HEK293 (cell line): ENCODE measurements around the gene N4BP2L2.

Source experiments
- CTCF ChIA-PET: fragments of 350-600 bp; formaldehyde crosslinking; extraction: SDS; loops from one replicate; lab custom pipeline; 2021; ENCODE audit warnings: antibody characterized with exemption; lab: Yijun Ruan, JAX
- POLR2A ChIA-PET: fragments of 300-600 bp; formaldehyde crosslinking; extraction: SDS; loops from one replicate; lab custom pipeline; 2020; ENCODE audit warnings: antibody characterized with exemption, inconsistent platforms; lab: Yijun Ruan, JAX
- H3K27ac ChIP-seq: fragments of 200-500 bp; sonication (Bioruptor generic); 2 replicates; pipeline ENCODE4 v1.5.1; 2014; ENCODE audit warnings: low read depth, low read length, control low read depth, inconsistent platforms; ENCODE audit errors: extremely low read depth
- H3K36me3 ChIP-seq, 2 experiments: fragments of 200-500 bp in 1 of 2; sonication (Bioruptor generic) in 1 of 2; 1 replicate in 1 of 2; 2 replicates in 1 of 2; pipeline ENCODE4 v1.5.1; 2014 to 2017; ENCODE audit warnings: inconsistent platforms in 2 of 2, low read length in 2 of 2; ENCODE audit not compliant: control insufficient read depth in 2 of 2, insufficient read depth in 1 of 2
- H3K4me1 ChIP-seq: fragments of 200-500 bp; sonication (Bioruptor generic); 2 replicates; pipeline ENCODE4 v1.5.1; 2014; ENCODE audit warnings: mild to moderate bottlenecking, low read length, inconsistent platforms; ENCODE audit not compliant: control insufficient read depth, insufficient read depth
- H3K4me3 ChIP-seq: 2 replicates; pipeline ENCODE4 v1.5.1; 2011; ENCODE audit warnings: low read depth, mild to moderate bottlenecking, control low read depth, low read length, moderate library complexity
- H3K9me3 ChIP-seq: fragments of 200-500 bp; sonication (Bioruptor generic); 2 replicates; pipeline ENCODE4 v1.5.1; 2014; ENCODE audit warnings: low read depth, low read length, inconsistent platforms; ENCODE audit not compliant: control insufficient read depth, insufficient read depth
- GFI1B ChIP-seq: fragments of 450-650 bp; formaldehyde crosslinking; IDR thresholded peaks from 2 replicates; pipeline ENCODE4 v1.5.1; 2016; ENCODE audit warnings: missing biosample characterization, missing genetic modification characterization
- HOXD13 ChIP-seq: sonication (generic); formaldehyde crosslinking; IDR thresholded peaks from 2 replicates; pipeline ENCODE4 v1.8.0; 2022; ENCODE audit warnings: missing genetic modification reagents, borderline replicate concordance
- KLF7 ChIP-seq: fragments of 450-650 bp; formaldehyde crosslinking; IDR thresholded peaks from 2 replicates; pipeline ENCODE4 v1.5.1; 2016; ENCODE audit warnings: missing biosample characterization, missing genetic modification characterization, borderline replicate concordance
- RBAK ChIP-seq: fragments of 450-650 bp; formaldehyde crosslinking; IDR thresholded peaks from 2 replicates; pipeline ENCODE4 v1.5.1; 2016; ENCODE audit warnings: missing biosample characterization, missing genetic modification characterization
- SCRT1 ChIP-seq: fragments of 450-650 bp; formaldehyde crosslinking; IDR thresholded peaks from 2 replicates; pipeline ENCODE4 v1.5.1; 2016; ENCODE audit warnings: missing biosample characterization, missing genetic modification characterization, borderline replicate concordance
- SCRT2 ChIP-seq: fragments of 450-650 bp; formaldehyde crosslinking; IDR thresholded peaks from 2 replicates; pipeline ENCODE4 v1.5.1; 2016; ENCODE audit warnings: missing biosample characterization, missing genetic modification characterization
- SETDB1 ChIP-seq: IDR thresholded peaks from one replicate; pipeline ENCODE4 v1.6.1; 2017; ENCODE audit warnings: mild to moderate bottlenecking, low read length, moderate library complexity, mixed read lengths; ENCODE audit not compliant: insufficient read length
- SP2 ChIP-seq: fragments of 450-650 bp; formaldehyde crosslinking; IDR thresholded peaks from 2 replicates; pipeline ENCODE4 v1.5.1; 2016; ENCODE audit warnings: missing biosample characterization, missing genetic modification characterization
- TRIM28 ChIP-seq: IDR thresholded peaks from 2 replicates; pipeline ENCODE4 v1.6.1; 2011; ENCODE audit warnings: low read length, control low read depth, borderline replicate concordance
- ZNF239 ChIP-seq: fragments of 450-650 bp; formaldehyde crosslinking; IDR thresholded peaks from 2 replicates; pipeline ENCODE4 v1.5.1; 2016; ENCODE audit warnings: missing biosample characterization, missing genetic modification characterization
- ZNF311 ChIP-seq: fragments of 450-650 bp; formaldehyde crosslinking; IDR thresholded peaks from 2 replicates; pipeline ENCODE4 v1.5.1; 2017; ENCODE audit warnings: missing biosample characterization, missing genetic modification characterization, borderline replicate concordance
- ZNF324 ChIP-seq: fragments of 450-650 bp; formaldehyde crosslinking; IDR thresholded peaks from 2 replicates; pipeline ENCODE4 v1.5.1; 2016; ENCODE audit warnings: missing biosample characterization, missing genetic modification characterization
- ZNF335 ChIP-seq: fragments of 450-650 bp; formaldehyde crosslinking; conservative IDR thresholded peaks from 2 replicates; pipeline ENCODE4 v1.5.1; 2016; ENCODE audit warnings: missing biosample characterization, missing genetic modification characterization
- ZNF473 ChIP-seq: fragments of 450-650 bp; formaldehyde crosslinking; IDR thresholded peaks from 2 replicates; pipeline ENCODE4 v1.5.1; 2017; ENCODE audit warnings: missing biosample characterization, missing genetic modification characterization
- ZNF501 ChIP-seq: fragments of 450-650 bp; formaldehyde crosslinking; IDR thresholded peaks from 2 replicates; pipeline ENCODE4 v1.5.1; 2016; ENCODE audit warnings: missing biosample characterization, missing genetic modification characterization
- ZNF623 ChIP-seq: fragments of 450-650 bp; formaldehyde crosslinking; IDR thresholded peaks from 2 replicates; pipeline ENCODE4 v1.5.1; 2016; ENCODE audit warnings: missing biosample characterization, missing genetic modification characterization
- ZSCAN23 ChIP-seq: fragments of 450-650 bp; formaldehyde crosslinking; IDR thresholded peaks from 2 replicates; pipeline ENCODE4 v1.5.1; 2016; ENCODE audit warnings: missing biosample characterization, missing genetic modification characterization
- TF ChIP-seq, protein P1 (sequence below): IDR thresholded peaks from 2 replicates; pipeline ENCODE4 v1.6.1; 2011; ENCODE audit warnings: mild to moderate bottlenecking, low read depth, low read length, borderline replicate concordance
- TF ChIP-seq, protein P2 (sequence below): fragments of 450-650 bp; formaldehyde crosslinking; IDR thresholded peaks from 2 replicates; pipeline ENCODE4 v1.5.1; 2016; ENCODE audit warnings: missing biosample characterization, missing genetic modification characterization, borderline replicate concordance
- TF ChIP-seq, protein P3 (sequence below): fragments of 450-650 bp; formaldehyde crosslinking; optimal IDR thresholded peaks from 2 replicates; pipeline ENCODE3; 2016; ENCODE audit warnings: missing biosample characterization, mild to moderate bottlenecking, missing genetic modification characterization
- TF ChIP-seq, protein P4 (sequence below): fragments of 450-650 bp; formaldehyde crosslinking; IDR thresholded peaks from 2 replicates; pipeline ENCODE4 v1.5.1; 2017; ENCODE audit warnings: missing biosample characterization, missing genetic modification characterization
- TF ChIP-seq, protein P5 (sequence below): fragments of 450-650 bp; formaldehyde crosslinking; conservative IDR thresholded peaks from 2 replicates; pipeline ENCODE4 v1.5.1; 2016; ENCODE audit warnings: low read depth, missing biosample characterization, missing genetic modification characterization
- TF ChIP-seq, protein P6 (sequence below): fragments of 450-650 bp; formaldehyde crosslinking; IDR thresholded peaks from 2 replicates; pipeline ENCODE4 v1.5.1; 2016; ENCODE audit warnings: missing biosample characterization, missing genetic modification characterization, borderline replicate concordance

N4BP2L2 gene

DNA sequence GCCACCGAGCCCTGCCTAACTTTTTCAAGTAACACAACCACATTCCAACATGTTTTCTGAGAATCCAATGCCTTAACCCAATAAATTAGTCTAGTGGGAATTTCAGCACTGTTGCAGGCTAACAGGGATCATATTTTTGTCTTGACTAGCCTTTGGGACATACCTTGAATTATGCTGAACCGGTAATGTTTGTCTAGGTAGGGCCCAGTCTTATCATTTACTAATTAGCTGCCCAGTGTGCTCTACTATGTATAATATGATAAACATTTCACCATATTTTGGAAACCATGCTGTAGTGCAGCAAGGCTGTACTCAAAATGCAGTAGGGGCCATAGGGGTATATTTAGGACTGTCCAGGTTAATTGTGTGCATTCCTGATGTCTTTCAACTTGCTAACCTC lies 44.4 kb upstream of the N4BP2L2 start:
- ChIA-PET POLR2A (no interaction called here), CTCF (interaction anchor here (1.4 kb wide), 1 partner anchor 673 kb away, joined by 3 read pairs; no protein-coding TSS in a partner anchor)
- no peak overlapping the region for H3K4me3 ChIP-seq
- no peak overlapping the region for H3K27ac ChIP-seq
- H3K9me3 ChIP-seq, result no peaks in the 10 kb centered on the region
- TF ChIP-seq SP2, result no peak
- no peak for TF ChIP-seq ZSCAN23 (tag by site-specific recombination)
- TF ChIP-seq, protein P1, sequence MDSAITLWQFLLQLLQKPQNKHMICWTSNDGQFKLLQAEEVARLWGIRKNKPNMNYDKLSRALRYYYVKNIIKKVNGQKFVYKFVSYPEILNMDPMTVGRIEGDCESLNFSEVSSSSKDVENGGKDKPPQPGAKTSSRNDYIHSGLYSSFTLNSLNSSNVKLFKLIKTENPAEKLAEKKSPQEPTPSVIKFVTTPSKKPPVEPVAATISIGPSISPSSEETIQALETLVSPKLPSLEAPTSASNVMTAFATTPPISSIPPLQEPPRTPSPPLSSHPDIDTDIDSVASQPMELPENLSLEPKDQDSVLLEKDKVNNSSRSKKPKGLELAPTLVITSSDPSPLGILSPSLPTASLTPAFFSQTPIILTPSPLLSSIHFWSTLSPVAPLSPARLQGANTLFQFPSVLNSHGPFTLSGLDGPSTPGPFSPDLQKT, result no peak
- no peak for TF ChIP-seq ZNF239 (tag by site-specific recombination)
- no peaks in the 10 kb centered on the region for H3K4me1 ChIP-seq
- no peaks in the 10 kb centered on the region for H3K36me3 ChIP-seq

DNA sequence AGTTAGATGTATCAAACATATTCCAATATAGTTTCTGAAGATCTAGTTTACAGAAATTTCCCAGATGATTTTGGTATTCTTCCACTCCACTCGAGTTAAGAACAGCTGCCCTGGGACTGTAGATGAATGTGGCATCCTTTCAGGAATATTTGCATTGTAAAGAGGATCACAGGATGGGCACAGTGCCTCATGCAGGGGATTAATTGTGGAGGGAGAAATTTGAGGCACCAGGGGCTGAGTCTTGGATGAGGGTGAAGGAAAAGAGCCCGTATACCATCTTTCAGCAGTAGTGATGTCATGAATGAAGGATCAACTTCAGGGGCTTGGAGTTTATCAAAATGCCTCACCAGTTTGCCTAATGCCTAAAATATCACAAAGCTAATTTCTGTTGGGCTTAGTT lies 43.7 kb upstream of the N4BP2L2 start:
- Histone ChIP-seq H3K9me3 (no peaks in the 10 kb centered on the region), H3K4me1 (no peaks in the 10 kb centered on the region), H3K27ac (no peak overlapping the region), H3K4me3 (no peak overlapping the region), H3K36me3 (no peaks in the 10 kb centered on the region)
- POLR2A ChIA-PET, result interaction anchor here (0.7 kb wide), 1 partner anchor 329 kb away, joined by 3 read pairs; no protein-coding TSS in a partner anchor
- CTCF ChIA-PET, result interaction anchor here (0.6 to 1.7 kb wide), 4 partner anchors 63 to 1165 kb away, joined by 3 to 5 read pairs (median 4); no protein-coding TSS in a partner anchor
- TF ChIP-seq, protein P2, sequence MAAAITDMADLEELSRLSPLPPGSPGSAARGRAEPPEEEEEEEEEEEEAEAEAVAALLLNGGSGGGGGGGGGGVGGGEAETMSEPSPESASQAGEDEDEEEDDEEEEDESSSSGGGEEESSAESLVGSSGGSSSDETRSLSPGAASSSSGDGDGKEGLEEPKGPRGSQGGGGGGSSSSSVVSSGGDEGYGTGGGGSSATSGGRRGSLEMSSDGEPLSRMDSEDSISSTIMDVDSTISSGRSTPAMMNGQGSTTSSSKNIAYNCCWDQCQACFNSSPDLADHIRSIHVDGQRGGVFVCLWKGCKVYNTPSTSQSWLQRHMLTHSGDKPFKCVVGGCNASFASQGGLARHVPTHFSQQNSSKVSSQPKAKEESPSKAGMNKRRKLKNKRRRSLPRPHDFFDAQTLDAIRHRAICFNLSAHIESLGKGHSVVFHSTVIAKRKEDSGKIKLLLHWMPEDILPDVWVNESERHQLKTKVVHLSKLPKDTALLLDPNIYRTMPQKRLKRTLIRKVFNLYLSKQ (tag by site-specific recombination), result no peak
- TF ChIP-seq SETDB1, result no peak
- TF ChIP-seq ZNF473 (tag by site-specific recombination), result no peak
- no peak for TF ChIP-seq GFI1B (tag by site-specific recombination)
- TF ChIP-seq RBAK (tag by site-specific recombination), result no peak
- TF ChIP-seq SCRT2 (tag by site-specific recombination), result no peak
- TF ChIP-seq ZNF623, result no peak
- TF ChIP-seq, protein P3, sequence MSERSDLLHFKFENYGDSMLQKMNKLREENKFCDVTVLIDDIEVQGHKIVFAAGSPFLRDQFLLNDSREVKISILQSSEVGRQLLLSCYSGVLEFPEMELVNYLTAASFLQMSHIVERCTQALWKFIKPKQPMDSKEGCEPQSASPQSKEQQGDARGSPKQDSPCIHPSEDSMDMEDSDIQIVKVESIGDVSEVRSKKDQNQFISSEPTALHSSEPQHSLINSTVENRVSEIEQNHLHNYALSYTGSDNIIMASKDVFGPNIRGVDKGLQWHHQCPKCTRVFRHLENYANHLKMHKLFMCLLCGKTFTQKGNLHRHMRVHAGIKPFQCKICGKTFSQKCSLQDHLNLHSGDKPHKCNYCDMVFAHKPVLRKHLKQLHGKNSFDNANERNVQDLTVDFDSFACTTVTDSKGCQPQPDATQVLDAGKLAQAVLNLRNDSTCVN (tag by site-specific recombination), result no peak
- no peak for TF ChIP-seq SCRT1
- TF ChIP-seq KLF7, result no peak
- no peak for TF ChIP-seq ZNF311 (tag by site-specific recombination)
- no peak for TF ChIP-seq HOXD13 (CRISPR knock-in tag)
- TF ChIP-seq, protein P4, sequence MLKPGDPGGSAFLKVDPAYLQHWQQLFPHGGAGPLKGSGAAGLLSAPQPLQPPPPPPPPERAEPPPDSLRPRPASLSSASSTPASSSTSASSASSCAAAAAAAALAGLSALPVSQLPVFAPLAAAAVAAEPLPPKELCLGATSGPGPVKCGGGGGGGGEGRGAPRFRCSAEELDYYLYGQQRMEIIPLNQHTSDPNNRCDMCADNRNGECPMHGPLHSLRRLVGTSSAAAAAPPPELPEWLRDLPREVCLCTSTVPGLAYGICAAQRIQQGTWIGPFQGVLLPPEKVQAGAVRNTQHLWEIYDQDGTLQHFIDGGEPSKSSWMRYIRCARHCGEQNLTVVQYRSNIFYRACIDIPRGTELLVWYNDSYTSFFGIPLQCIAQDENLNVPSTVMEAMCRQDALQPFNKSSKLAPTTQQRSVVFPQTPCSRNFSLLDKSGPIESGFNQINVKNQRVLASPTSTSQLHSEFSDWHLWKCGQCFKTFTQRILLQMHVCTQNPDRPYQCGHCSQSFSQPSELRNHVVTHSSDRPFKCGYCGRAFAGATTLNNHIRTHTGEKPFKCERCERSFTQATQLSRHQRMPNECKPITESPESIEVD (tag by site-specific recombination), result no peak
- TF ChIP-seq, protein P5, sequence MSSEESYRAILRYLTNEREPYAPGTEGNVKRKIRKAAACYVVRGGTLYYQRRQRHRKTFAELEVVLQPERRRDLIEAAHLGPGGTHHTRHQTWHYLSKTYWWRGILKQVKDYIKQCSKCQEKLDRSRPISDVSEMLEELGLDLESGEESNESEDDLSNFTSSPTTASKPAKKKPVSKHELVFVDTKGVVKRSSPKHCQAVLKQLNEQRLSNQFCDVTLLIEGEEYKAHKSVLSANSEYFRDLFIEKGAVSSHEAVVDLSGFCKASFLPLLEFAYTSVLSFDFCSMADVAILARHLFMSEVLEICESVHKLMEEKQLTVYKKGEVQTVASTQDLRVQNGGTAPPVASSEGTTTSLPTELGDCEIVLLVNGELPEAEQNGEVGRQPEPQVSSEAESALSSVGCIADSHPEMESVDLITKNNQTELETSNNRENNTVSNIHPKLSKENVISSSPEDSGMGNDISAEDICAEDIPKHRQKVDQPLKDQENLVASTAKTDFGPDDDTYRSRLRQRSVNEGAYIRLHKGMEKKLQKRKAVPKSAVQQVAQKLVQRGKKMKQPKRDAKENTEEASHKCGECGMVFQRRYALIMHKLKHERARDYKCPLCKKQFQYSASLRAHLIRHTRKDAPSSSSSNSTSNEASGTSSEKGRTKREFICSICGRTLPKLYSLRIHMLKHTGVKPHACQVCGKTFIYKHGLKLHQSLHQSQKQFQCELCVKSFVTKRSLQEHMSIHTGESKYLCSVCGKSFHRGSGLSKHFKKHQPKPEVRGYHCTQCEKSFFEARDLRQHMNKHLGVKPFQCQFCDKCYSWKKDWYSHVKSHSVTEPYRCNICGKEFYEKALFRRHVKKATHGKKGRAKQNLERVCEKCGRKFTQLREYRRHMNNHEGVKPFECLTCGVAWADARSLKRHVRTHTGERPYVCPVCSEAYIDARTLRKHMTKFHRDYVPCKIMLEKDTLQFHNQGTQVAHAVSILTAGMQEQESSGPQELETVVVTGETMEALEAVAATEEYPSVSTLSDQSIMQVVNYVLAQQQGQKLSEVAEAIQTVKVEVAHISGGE, result no peak
- TF ChIP-seq ZNF335 (tag by site-specific recombination), result no peak
- no peak for TF ChIP-seq ZNF324 (tag by site-specific recombination)
- TF ChIP-seq, protein P6, sequence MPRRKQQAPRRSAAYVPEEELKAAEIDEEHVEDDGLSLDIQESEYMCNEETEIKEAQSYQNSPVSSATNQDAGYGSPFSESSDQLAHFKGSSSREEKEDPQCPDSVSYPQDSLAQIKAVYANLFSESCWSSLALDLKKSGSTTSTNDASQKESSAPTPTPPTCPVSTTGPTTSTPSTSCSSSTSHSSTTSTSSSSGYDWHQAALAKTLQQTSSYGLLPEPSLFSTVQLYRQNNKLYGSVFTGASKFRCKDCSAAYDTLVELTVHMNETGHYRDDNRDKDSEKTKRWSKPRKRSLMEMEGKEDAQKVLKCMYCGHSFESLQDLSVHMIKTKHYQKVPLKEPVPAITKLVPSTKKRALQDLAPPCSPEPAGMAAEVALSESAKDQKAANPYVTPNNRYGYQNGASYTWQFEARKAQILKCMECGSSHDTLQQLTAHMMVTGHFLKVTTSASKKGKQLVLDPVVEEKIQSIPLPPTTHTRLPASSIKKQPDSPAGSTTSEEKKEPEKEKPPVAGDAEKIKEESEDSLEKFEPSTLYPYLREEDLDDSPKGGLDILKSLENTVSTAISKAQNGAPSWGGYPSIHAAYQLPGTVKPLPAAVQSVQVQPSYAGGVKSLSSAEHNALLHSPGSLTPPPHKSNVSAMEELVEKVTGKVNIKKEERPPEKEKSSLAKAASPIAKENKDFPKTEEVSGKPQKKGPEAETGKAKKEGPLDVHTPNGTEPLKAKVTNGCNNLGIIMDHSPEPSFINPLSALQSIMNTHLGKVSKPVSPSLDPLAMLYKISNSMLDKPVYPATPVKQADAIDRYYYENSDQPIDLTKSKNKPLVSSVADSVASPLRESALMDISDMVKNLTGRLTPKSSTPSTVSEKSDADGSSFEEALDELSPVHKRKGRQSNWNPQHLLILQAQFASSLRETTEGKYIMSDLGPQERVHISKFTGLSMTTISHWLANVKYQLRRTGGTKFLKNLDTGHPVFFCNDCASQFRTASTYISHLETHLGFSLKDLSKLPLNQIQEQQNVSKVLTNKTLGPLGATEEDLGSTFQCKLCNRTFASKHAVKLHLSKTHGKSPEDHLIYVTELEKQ (tag by site-specific recombination), result no peak
- no peak for TF ChIP-seq ZNF501 (tag by site-specific recombination)
- no peak for TF ChIP-seq TRIM28
